Activated CD8-positive, alpha-beta memory T cell treated with anti-CD3 and anti-CD28 coated beads, Interleukin-2, amount 50 U/mL, for 24 hours (primary cell): Measurements from ENCODE around the gene SS18L1.
A peak's percentile ranks its signal among the peaks of the same experiment; 100 is the strongest.

Experiments
- DNase-seq: peaks from one replicate; pipeline ENCODE4 v3.0.0-alpha.2; 2020; ENCODE audit errors: extremely low read depth

Gene SS18L1

GRCh38 chr20:62156254-62156556 is 12.6 kb downstream of the SS18L1 start:
- DNase-seq = no peak

DNA sequence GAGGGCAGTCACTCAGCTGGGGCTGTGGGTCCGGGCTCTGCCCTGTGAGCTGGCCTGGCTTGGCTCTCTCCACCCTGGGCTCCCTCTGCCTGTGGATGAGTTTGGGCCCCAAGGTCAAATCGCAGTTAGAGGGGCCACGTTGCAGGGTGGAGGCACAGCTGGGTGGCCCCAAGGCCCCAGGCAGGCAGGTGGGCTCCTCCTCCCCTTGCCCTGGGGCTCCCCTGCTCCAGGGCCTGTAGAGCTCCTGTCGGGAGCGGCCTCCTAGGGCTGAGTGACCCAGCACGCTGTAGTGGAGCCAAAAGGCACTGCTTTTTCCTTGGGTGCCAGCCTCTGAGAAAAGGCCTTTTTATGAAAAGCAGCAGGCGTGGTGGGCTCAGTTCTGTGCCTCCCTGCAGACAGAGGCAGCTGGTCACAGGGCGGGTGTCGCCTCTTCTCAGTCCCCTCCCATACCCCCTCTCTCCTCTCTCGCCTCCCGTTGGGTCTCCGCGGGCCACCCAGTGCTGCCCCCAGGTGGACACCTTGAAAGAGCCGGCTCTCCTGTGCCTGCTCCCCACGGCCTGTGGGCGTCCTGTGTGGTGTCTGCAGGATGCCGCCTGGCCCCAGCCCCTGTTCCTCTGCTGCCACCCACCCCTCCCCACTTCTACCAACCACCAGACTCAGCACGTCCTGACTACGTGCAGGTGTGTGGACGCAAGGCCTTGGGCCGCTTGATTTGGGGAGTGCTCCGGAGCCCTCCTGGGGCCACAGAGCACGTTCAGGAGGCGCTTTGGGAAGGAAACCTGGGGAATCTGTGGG is 13.2 kb downstream of the SS18L1 start:
- no peak for DNase-seq

DNA sequence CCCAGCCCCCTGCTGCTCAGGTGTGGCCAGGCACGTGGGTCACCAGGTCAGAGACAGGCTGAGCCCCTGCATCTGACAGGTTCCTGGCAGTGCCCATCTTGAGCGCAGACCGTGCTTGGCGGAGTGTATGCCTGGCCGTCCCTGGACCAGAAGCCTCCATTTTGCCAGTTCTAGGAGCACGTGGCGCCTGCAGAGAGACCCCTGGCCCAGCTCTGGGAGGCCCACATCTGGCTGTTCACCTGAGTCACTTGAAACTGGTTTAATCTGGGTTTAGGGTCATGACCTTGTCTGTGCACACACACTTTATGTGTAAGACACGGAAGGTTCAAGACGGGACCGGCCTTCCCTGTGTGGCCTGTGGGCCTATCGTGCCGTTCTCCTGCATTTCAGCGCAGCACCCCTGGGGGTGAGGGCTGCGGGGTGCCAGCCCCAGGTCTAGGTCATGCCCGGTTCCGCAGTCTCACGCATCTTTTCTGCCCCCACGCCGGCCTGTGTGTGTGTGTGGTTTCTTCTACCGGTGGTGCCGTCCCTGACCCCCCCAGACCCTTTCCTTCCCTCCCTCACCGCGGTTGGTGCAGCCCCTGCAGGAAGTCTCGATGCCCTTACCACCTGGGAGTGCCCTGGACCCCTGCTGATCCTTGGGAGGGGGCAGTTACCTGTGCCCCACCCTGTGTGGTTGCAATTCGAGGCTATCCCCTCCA is 14.0 kb downstream of the SS18L1 start:
- no peak for DNase-seq

GRCh38 chr20:62158088-62158400 is 14.5 kb downstream of the SS18L1 start:
- no peak for DNase-seq

- no peak for DNase-seq
These were observed 15.0 kb downstream of the SS18L1 start for GRCh38 chr20:62158541-62158940.

GRCh38 chr20:62159052-62159451 is 15.5 kb downstream of the SS18L1 start:
- DNase-seq = no peak

DNA sequence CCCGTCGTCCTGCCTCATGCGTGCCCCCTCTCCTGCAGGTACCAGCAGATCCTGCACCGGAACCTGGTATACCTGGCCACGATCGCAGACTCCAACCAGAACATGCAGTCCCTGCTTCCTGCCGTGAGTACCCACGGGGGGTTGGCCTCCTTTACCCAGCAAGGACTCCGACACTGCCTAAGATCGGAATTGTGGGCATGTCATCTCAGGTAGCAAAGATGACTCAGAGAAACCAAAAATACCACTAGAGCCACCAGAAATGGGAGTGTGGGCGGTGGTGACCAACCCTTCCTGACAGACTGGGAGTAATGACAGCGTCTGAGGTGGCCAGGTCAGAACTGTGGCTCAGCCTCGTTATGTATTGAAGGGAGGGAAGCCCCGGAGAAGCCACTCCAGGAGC is 16.3 kb downstream of the SS18L1 start:
- DNase-seq = peak; percentile 50

DNA sequence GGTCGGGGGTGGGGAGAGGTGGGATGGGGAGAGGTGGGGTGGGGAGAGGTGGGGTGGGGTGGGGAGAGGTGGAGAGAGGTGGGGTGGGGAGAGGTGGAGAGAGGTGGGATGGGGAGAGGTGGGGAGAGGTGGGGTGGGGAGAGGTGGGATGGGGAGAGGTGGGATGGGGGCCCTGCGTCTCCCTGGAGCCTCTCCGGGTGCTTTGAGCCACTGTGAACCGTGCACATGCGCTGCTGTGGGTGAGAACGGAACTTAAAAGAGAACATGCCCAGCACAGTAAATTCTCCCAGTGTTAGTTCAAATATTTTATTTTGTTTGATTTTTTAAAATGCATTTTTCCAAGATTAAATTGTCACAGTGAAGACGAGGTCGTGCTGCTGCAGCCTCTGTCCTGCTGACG is 16.7 kb downstream of the SS18L1 start:
- no peak for DNase-seq

- DNase-seq = no peak
These were observed 17.3 kb downstream of the SS18L1 start for GRCh38 chr20:62160876-62161275.

- DNase-seq = no peak
These were observed 17.8 kb downstream of the SS18L1 start for GRCh38 chr20:62161347-62161746.

DNA sequence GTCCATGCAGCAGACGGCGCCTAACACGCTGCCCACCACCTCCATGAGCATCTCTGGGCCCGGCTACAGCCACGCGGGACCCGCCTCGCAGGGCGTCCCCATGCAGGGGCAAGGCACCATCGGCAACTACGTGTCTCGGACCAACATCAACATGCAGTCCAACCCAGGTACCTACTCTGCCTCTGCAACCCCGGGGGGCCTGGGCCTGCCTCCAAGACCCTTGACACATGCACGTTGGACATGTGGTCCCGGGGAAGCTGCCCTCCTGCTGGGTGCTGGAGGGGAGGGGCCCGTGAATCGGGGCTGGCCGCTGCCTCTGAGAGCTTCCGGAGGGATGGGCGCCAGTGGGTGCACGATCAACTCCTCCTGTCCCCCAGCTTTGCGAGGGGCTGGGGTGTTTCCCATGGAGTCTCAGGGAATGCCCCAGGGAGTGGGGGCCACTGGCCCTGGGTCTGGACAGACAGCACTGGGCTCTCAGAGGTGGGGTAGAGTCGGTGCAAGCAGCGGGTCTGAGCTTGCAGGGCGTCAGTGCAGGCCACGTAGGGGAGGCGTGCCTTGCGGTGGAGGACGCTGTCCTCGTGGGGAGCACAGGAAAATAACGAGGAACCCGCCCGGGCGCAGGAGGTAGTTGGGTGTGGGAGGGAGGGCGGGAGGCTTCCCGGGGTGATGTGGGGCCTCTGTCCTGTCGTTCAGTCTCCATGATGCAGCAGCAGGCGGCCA is 19.4 kb downstream of the SS18L1 start:
- DNase-seq = no peak

DNA sequence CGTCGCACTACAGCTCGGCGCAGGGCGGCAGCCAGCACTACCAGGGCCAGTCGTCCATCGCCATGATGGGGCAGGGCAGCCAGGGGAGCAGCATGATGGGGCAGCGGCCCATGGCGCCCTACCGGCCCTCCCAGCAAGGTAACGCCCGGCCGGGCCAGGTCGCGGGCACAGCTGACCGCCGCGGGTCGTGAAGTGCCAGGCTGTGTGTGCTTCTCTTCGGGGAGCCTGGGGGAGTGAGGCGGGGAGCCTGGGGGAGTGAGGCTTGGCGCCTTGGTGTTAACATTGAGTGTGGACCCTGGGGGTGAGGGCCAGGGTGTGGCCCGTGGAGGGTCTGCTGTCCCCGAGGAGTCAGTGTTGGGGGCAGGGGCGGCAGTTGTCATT is 19.9 kb downstream of the SS18L1 start:
- DNase-seq = no peak

DNA sequence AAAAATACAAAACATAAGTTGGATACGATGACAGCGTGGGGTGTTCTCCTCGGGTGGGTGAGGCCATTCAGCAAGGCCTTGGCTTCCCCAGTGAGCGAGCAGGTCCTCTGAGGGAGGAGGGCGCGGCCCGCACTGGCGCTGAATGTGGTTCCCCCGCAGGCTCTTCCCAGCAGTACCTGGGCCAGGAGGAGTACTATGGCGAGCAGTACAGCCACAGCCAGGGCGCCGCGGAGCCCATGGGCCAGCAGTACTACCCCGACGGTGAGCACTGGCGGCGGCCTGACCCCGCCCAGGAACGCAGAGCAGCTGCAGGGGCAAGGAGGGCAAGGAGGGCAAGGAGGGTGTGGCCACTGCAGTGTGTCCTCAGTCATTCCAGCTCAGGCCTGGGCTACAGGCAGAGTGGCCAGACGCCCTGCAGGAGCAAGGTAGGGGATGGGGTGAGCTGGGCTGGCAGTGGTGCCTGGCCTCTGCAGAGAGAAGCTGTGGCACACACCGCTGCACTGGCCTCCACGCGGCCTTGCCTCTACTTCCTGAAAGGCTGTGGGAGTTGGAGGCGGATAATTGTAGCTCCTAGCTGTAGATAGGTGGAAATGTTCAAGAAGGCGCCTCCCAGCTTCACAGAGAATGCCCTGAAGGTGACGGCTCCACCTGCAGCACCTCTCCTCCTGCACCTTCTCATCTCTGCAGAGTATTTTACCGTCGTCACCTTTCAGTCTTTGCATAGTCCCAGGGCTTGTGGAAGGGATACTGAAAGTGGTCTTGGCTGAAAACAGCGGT is 20.6 kb downstream of the SS18L1 start:
- no peak for DNase-seq

DNA sequence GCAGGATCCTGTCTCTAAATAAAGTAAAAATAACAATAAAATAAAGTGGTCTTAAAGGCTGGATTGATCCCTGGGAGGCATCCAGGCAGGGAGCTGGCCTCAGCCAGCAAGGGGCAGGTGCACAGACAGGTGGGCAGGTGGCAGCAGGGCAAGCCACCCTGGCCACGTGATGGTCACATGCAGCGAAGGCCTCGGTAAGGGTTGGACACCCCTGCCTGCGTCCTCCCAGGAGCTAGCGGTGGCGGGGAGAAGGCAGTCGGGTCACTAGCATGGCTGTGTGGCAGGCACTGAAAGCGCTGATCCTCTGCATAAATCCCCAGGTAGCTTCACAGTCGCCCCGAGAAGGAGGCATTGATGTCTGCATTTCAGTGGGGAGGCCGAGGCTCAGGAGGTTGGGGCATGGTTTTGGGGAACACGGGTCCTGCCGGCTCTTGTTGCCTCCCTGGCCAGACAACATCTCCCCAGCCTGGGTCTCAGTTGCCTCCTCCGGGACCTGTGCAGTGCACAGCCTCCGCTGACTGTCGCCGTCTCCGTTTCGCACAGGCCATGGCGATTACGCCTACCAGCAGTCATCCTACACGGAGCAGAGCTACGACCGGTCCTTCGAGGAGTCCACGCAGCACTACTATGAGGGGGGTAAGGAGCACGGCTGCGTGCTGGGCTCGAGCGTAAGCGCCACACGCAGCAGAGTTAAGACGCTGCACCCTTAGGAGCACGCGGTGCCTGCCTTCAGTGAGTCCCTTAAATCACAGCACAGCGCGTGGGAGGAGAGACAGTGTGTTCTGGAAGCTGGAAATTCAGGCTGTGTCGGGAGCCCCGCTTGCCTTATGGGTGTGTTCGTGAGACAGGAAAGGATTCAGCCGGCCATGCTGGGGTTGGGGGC is 21.6 kb downstream of the SS18L1 start:
- no peak for DNase-seq

DNA sequence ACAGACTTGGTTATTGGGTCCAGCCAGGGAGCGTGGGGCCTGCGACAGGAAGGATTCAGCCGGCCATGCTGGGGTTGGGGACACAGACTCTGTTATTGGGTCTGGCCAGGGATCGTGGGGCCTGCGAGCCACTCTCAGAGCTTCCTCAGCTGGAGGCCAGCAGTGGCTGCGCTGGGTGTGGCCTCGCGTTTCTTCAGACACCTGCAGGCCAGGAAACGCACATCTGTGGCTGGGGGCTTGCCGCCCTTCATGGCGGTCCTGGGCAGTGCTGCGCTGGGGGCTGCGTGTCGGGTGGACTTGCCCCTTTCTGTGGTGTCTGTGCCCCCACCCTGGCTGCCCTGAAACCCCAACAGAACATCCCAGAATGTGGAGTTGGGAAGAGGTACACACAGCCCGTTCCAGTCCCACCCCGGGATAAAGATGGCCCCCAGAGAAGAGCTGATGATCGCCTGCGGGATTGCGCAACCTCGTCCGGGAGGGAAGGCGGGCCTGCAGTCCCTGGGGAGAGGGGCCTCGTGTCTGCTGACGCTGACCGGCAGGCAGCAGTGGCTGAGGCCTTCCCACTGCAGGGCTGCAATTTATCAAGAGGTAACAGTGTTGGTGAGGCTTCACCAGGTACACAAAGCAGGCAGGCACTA is 22.3 kb downstream of the SS18L1 start:
- DNase-seq = no peak

DNA sequence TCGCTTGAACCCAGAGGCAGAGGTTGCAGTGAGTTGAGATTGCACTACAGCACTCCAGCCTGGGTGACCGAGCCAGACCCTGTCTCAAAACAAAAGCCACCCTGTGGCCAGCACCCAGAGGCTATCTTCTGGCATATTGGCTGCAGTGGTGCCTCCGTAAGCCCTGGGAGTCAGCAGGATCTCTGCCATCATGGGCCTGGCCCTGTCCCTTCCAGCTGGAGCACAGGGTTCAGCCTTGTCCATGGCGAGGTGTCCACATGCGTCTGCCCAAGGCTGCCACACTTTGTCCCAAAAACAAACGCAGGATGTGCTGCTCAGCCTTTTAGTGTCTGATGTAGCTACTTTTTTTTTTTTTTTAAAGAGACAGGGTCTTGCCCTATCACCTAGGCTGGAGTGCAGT is 23.9 kb downstream of the SS18L1 start:
- no peak for DNase-seq

DNA sequence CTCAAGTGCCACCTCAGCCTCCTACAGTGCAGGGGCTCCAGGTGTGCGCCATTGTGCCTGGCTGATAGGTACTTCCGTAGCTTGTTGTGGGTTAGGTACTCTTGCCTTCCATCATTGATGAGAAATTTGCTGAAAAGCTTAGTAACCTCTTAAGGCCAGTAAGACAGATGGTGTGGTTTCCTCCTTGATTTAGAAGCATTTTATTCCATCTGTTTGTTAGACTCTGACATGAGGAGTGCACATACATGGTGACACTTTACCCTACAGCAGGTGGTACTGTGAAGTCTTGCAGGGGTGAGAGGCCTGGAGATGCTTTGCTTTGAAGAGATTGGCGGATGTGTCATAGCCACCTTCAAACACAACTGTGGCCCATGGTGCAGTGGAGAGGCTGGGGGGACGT is 24.5 kb downstream of the SS18L1 start:
- no peak for DNase-seq

GRCh38 chr20:62168890-62169435 is 25.4 kb downstream of the SS18L1 start:
- DNase-seq = no peak

GRCh38 chr20:62170536-62170935 is 27.0 kb downstream of the SS18L1 start:
- no peak for DNase-seq

DNA sequence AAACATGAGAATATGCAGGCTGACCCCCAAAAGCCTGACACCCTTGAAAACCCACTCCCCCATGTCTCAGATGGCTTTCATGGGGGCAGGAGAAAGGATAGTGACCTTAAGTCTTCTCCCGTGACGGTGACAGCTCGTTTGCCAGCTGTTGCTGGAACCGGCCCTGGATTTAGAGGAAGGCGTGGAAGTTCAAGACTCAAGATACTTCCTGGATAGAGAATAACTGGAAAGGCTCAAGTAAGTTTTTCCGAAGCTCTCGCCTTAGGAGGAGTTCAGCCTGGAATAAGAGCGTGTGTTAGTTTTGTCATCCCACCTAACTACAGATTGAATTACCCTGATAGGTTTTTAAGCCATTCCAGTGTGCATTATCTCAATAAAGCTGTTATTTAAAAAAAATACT is 27.7 kb downstream of the SS18L1 start:
- no peak for DNase-seq

DNA sequence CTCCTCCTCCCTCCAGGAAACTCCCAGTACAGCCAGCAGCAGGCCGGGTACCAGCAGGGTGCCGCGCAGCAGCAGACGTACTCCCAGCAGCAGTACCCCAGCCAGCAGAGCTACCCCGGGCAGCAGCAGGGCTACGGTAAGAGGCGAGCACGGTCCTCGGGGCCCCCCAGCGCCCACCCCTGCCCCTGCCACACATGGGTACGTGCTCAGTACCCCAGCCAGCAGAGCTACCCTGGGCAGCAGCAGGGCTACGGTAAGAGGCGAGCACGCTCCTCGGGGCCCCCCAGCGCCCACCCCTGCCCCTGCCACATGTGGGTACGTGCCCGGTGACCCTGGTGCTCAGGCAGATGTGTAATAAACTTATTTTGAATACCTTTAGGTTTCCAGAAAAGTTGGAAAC is 29.1 kb downstream of the SS18L1 start:
- no peak for DNase-seq
